ENCODE measurements around the gene CCDC81.
"Not testable (repeated sequence)": the region's sequence is repeated elsewhere in the genome, so short reads cannot be mapped to it uniquely, and the experiment has no call there.

The CCDC81 gene

GRCh38 chr11:86388198-86388597 lies 13.5 kb downstream of the CCDC81 start:
- no peak for DNase-seq (ENCODE audit: low read depth in 2 of 2)

- no peak for DNase-seq (ENCODE audit: low read depth in 2 of 2)
These were observed 15.8 kb downstream of the CCDC81 start for GRCh38 chr11:86390487-86390886.

GRCh38 chr11:86395061-86395551 lies 20.4 kb downstream of the CCDC81 start:
- DNase-seq (ENCODE audit: low read depth in 2 of 2) = no peak

- DNase-seq (ENCODE audit: low read depth in 2 of 2) = no peak
These were observed 21.7 kb downstream of the CCDC81 start for GRCh38 chr11:86396396-86396795.

GRCh38 chr11:86397351-86397750 lies 22.7 kb downstream of the CCDC81 start:
- no peak for DNase-seq (ENCODE audit: low read depth in 2 of 2)

GRCh38 chr11:86398106-86398505 lies 23.4 kb downstream of the CCDC81 start:
- no peak for DNase-seq (ENCODE audit: low read depth in 2 of 2)

GRCh38 chr11:86403458-86403857 lies 28.8 kb downstream of the CCDC81 start:
- DNase-seq (ENCODE audit: low read depth in 2 of 2) = no peak

GRCh38 chr11:86408845-86409244 lies 34.2 kb downstream of the CCDC81 start:
- DNase-seq (ENCODE audit: low read depth in 2 of 2) = no peak

GRCh38 chr11:86414032-86414431 lies 39.3 kb downstream of the CCDC81 start:
- DNase-seq (ENCODE audit: low read depth in 2 of 2) = no peak

- no peak for DNase-seq (ENCODE audit: low read depth in 2 of 2)
These were observed 40.3 kb downstream of the CCDC81 start for GRCh38 chr11:86415026-86415425.

GRCh38 chr11:86416494-86416893 lies 41.8 kb downstream of the CCDC81 start:
- DNase-seq (ENCODE audit: low read depth in 2 of 2) = no peak

- DNase-seq (ENCODE audit: low read depth in 2 of 2) = not testable (repeated sequence)
These were observed 42.3 kb downstream of the CCDC81 start for GRCh38 chr11:86416951-86417350.

GRCh38 chr11:86418106-86418505 lies 43.4 kb downstream of the CCDC81 start:
- no peak for DNase-seq (ENCODE audit: low read depth in 2 of 2)

- DNase-seq (ENCODE audit: low read depth in 2 of 2) = no peak
These were observed 43.8 kb downstream of the CCDC81 start for GRCh38 chr11:86418513-86418912.

- no peak for DNase-seq (ENCODE audit: low read depth in 2 of 2)
These were observed 44.2 kb downstream of the CCDC81 start for GRCh38 chr11:86418917-86419316.

- no peak for DNase-seq (ENCODE audit: low read depth in 2 of 2)
These were observed 47.3 kb downstream of the CCDC81 start for GRCh38 chr11:86421946-86422345.

- no peak for DNase-seq (ENCODE audit: low read depth in 2 of 2)
These were observed 47.7 kb downstream of the CCDC81 start for GRCh38 chr11:86422371-86422770.

- DNase-seq (ENCODE audit: low read depth in 2 of 2) = not testable (repeated sequence)
These were observed 48.8 kb downstream of the CCDC81 start for GRCh38 chr11:86423488-86423887.

GRCh38 chr11:86427441-86427840 lies 52.8 kb downstream of the CCDC81 start:
- DNase-seq (ENCODE audit: low read depth in 2 of 2) = no peak

- no peak for DNase-seq (ENCODE audit: low read depth in 2 of 2)
These were observed 56.6 kb downstream of the CCDC81 start for GRCh38 chr11:86431258-86431657.

- not testable (repeated sequence) for DNase-seq (ENCODE audit: low read depth in 2 of 2)
These were observed 58.8 kb downstream of the CCDC81 start for GRCh38 chr11:86433361-86434095.

GRCh38 chr11:86435711-86436110 lies 61.0 kb downstream of the CCDC81 start:
- no peak for DNase-seq (ENCODE audit: low read depth in 2 of 2)

- DNase-seq (ENCODE audit: low read depth in 2 of 2) = no peak
These were observed 64.0 kb downstream of the CCDC81 start for GRCh38 chr11:86438685-86439084.

- no peak for DNase-seq (ENCODE audit: low read depth in 2 of 2)
These were observed 65.6 kb downstream of the CCDC81 start for GRCh38 chr11:86440305-86440716.
